Trophoblast cell (in vitro differentiated cells and primary cell): ENCODE results near the gene MFRP.

Source experiments
- DNase-seq, 2 donors: peaks; one replicate each; pipeline ENCODE4 v3.0.0-alpha.2; 2016
- H2AFZ ChIP-seq: 2 replicates; pipeline ENCODE4 v1.6.1; 2013; ENCODE audit warnings: low read length, moderate library complexity, mild to moderate bottlenecking; ENCODE audit not compliant: insufficient read depth, poor library complexity
- H2AK5ac ChIP-seq: 2 replicates; pipeline ENCODE4 v1.6.1; 2013; ENCODE audit warnings: mild to moderate bottlenecking, low read length
- H2BK120ac ChIP-seq: 2 replicates; pipeline ENCODE4 v1.6.1; 2013; ENCODE audit warnings: low read length, mild to moderate bottlenecking, moderate library complexity; ENCODE audit not compliant: insufficient read depth, poor library complexity
- H2BK12ac ChIP-seq: 2 replicates; pipeline ENCODE4 v1.6.1; 2013; ENCODE audit warnings: mild to moderate bottlenecking, low read length, moderate library complexity
- H2BK5ac ChIP-seq: 2 replicates; pipeline ENCODE4 v1.6.1; 2013; ENCODE audit warnings: low read length, low read depth, moderate library complexity, mild to moderate bottlenecking; ENCODE audit not compliant: poor library complexity
- H3K14ac ChIP-seq: 2 replicates; pipeline ENCODE4 v1.6.1; 2013; ENCODE audit warnings: mild to moderate bottlenecking, low read length
- H3K18ac ChIP-seq: 2 replicates; pipeline ENCODE4 v1.6.1; 2013; ENCODE audit warnings: mild to moderate bottlenecking, low read length
- H3K23ac ChIP-seq: 2 replicates; pipeline ENCODE4 v1.6.1; 2013; ENCODE audit warnings: low read length
- H3K27ac ChIP-seq: 2 replicates; pipeline ENCODE4 v1.5.1; 2013; ENCODE audit warnings: low read depth, mild to moderate bottlenecking, inconsistent platforms, low read length, moderate library complexity
- H3K27me3 ChIP-seq: 2 replicates; pipeline ENCODE4 v1.6.1; 2013; ENCODE audit warnings: inconsistent platforms, mild to moderate bottlenecking, low read length, moderate library complexity; ENCODE audit not compliant: insufficient read depth
- H3K36me3 ChIP-seq, 2 experiments: 1 replicate in 1 of 2; 2 replicates in 1 of 2; pipeline ENCODE4 v1.6.1; 2013; ENCODE audit warnings: low read length in 2 of 2, mild to moderate bottlenecking in 2 of 2, moderate library complexity in 1 of 2; ENCODE audit not compliant: insufficient read depth in 2 of 2, control insufficient read depth in 1 of 2
- H3K4ac ChIP-seq: 2 replicates; pipeline ENCODE4 v1.6.1; 2013; ENCODE audit warnings: low read depth, mild to moderate bottlenecking, low read length, moderate library complexity
- H3K4me1 ChIP-seq, 2 experiments: 1 replicate in 1 of 2; 2 replicates in 1 of 2; pipeline ENCODE4 v1.6.1; 2013; ENCODE audit warnings: low read length in 2 of 2, mild to moderate bottlenecking in 2 of 2, moderate library complexity in 1 of 2; ENCODE audit not compliant: insufficient read depth in 2 of 2, control insufficient read depth in 1 of 2
- H3K4me2 ChIP-seq: 2 replicates; pipeline ENCODE4 v1.6.1; 2013; ENCODE audit warnings: inconsistent platforms, mild to moderate bottlenecking, low read length, moderate library complexity
- H3K4me3 ChIP-seq: 2 replicates; pipeline ENCODE4 v1.5.1; 2013; ENCODE audit warnings: mild to moderate bottlenecking, low read depth, low read length, inconsistent platforms
- H3K79me1 ChIP-seq: one replicate; pipeline ENCODE4 v1.6.1; 2013; ENCODE audit warnings: low read length
- H3K79me2 ChIP-seq: 2 replicates; pipeline ENCODE4 v1.6.1; 2013; ENCODE audit warnings: low read length, mild to moderate bottlenecking; ENCODE audit not compliant: control insufficient read depth, insufficient read depth, poor library complexity
- H3K9ac ChIP-seq: 2 replicates; pipeline ENCODE4 v1.6.1; 2013; ENCODE audit warnings: mild to moderate bottlenecking, low read length
- H3K9me3 ChIP-seq: 2 replicates; pipeline ENCODE4 v1.6.1; 2013; ENCODE audit warnings: low read depth, mild to moderate bottlenecking, control low read depth, inconsistent platforms, low read length; ENCODE audit not compliant: insufficient read depth
- H4K12ac ChIP-seq: 2 replicates; pipeline ENCODE4 v1.6.1; 2013; ENCODE audit warnings: low read depth, mild to moderate bottlenecking, low read length, moderate library complexity
- H4K8ac ChIP-seq: 2 replicates; pipeline ENCODE4 v1.6.1; 2013; ENCODE audit warnings: low read depth, mild to moderate bottlenecking, low read length, moderate library complexity
- H4K91ac ChIP-seq: one replicate; pipeline ENCODE4 v1.6.1; 2013; ENCODE audit warnings: low read depth, mild to moderate bottlenecking, low read length, moderate library complexity
- WGBS: extraction: QIAGEN DNeasy Blood & Tissue Kit; methylation state at CpG from one replicate; pipeline ENCODE4 v1.1.7; 2013; ENCODE audit warnings: missing lambda C conversion rate; ENCODE audit not compliant: insufficient read length, insufficient coverage; ENCODE audit errors: extremely low coverage; 5-methylcytosine and 5-hydroxymethylcytosine counted together

Gene MFRP

DNA sequence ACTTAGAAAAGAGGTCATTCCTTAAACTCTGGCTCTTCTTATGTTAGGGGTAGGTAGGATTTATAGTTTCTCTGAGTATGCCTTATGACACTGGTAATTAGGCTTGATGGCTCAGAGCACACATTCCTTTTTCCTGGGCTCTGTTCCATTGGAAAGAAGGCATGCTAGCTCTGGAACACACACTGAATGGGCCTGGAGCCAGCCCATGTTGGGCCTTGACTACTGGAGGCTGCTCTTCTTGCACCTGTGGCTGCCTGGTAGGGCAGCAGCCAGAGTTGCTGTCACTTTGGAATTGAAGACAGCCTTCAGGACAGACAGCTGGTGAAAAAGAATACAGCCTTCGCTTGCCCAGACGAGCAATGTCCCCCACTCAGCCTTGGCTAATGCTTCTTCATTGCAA lies 47.8 kb downstream of the MFRP start:
- no peaks in the 10 kb centered on the region for H3K9me3 ChIP-seq
- H4K91ac ChIP-seq = no peak overlapping the region
- no peak overlapping the region for H2AFZ ChIP-seq
- no peaks in the 10 kb centered on the region for H3K79me2 ChIP-seq
- H3K27ac ChIP-seq = no peak overlapping the region
- DNase-seq = no peak
- no peak overlapping the region for H3K9ac ChIP-seq
- no peaks in the 10 kb centered on the region for H3K4me1 ChIP-seq
- H3K18ac ChIP-seq = no peak overlapping the region
- no peak overlapping the region for H3K14ac ChIP-seq
- no peaks in the 10 kb centered on the region for H3K79me1 ChIP-seq
- H3K4me3 ChIP-seq = no peak overlapping the region
- peaks cover 20 to 44% of the 10 kb centered on the region in 2 experiments for H3K36me3 ChIP-seq
- no peak overlapping the region for H2BK12ac ChIP-seq
- no peak overlapping the region for H2BK5ac ChIP-seq
- no peaks in the 10 kb centered on the region for H3K27me3 ChIP-seq
- no peak overlapping the region for H4K12ac ChIP-seq
- no peak overlapping the region for H2AK5ac ChIP-seq
- no peak overlapping the region for H4K8ac ChIP-seq
- H2BK120ac ChIP-seq = no peak overlapping the region
- H3K23ac ChIP-seq = no peak overlapping the region
- H3K4me2 ChIP-seq = no peak overlapping the region
- no CpG with 5 or more reads among the region's 2 CpGs for WGBS
- no peak overlapping the region for H3K4ac ChIP-seq

DNA sequence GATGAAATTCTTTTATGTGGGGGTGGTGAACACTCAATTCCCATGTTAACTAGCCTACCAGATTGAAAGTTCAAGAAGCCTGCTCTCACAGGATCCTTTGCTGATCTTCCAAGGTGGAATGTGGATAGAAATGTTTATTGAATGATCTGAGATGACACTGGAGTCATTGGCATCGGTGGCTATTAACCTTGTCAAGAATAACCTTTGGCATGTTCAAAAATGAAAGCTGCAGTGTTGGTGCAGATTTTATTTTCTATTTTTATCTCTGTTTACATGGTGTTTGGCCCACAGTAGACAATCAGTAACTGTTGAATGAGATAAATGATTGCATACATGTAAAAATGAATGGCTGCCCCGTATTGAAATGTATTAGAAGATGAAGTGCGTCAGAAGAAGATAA lies 48.6 kb downstream of the MFRP start:
- Histone ChIP-seq H3K14ac (no peak overlapping the region), H3K79me2 (no peaks in the 10 kb centered on the region), H3K27ac (no peak overlapping the region), H3K36me3 (peaks cover 21 to 40% of the 10 kb centered on the region in 2 experiments), H3K23ac (no peak overlapping the region), H3K9me3 (no peaks in the 10 kb centered on the region), H3K18ac (no peak overlapping the region), H3K27me3 (no peaks in the 10 kb centered on the region), H3K79me1 (no peaks in the 10 kb centered on the region), H2BK5ac (no peak overlapping the region), H3K4me3 (no peak overlapping the region), H3K9ac (no peak overlapping the region), H4K91ac (no peak overlapping the region), H3K4ac (no peak overlapping the region), H2BK12ac (no peak overlapping the region), H2BK120ac (no peak overlapping the region), H2AK5ac (no peak overlapping the region), H4K12ac (no peak overlapping the region), H2AFZ (no peak overlapping the region), H3K4me2 (no peak overlapping the region), H4K8ac (no peak overlapping the region), H3K4me1 (no peaks in the 10 kb centered on the region)
- WGBS = no CpG with 5 or more reads among the region's 3 CpGs
- DNase-seq = no peak

DNA sequence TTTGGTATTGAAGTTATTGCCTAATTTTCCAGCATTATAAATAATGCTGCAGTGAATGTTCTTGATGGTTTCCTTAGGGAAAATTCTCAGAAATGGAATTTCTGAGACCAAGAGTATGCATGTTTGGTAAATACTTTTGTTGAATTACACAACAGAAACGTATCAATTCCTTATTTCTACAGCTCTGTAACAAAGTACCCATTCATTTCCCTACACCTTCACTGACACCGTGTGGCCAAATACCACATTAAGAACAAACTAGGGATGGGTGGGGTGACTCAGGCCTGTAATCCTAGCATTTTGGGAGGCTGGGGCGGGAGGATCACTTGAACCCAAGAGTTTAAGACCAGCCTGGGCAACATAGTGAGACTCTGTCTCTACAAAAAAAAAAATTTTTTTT lies 51.3 kb downstream of the MFRP start:
- Histone ChIP-seq H4K91ac (no peak overlapping the region), H4K12ac (no peak overlapping the region), H3K4me3 (no peak overlapping the region), H3K36me3 (peaks cover 24 to 35% of the 10 kb centered on the region in 2 experiments), H3K18ac (no peak overlapping the region), H3K79me1 (no peaks in the 10 kb centered on the region), H3K14ac (no peak overlapping the region), H3K4ac (no peak overlapping the region), H3K9me3 (peaks cover 8% of the 10 kb centered on the region), H3K27me3 (no peaks in the 10 kb centered on the region), H2AFZ (no peak overlapping the region), H2AK5ac (no peak overlapping the region), H3K4me2 (no peak overlapping the region), H2BK12ac (no peak overlapping the region), H3K23ac (no peak overlapping the region), H3K9ac (no peak overlapping the region), H2BK120ac (no peak overlapping the region), H3K27ac (no peak overlapping the region), H3K4me1 (no peaks in the 10 kb centered on the region), H2BK5ac (no peak overlapping the region), H3K79me2 (no peaks in the 10 kb centered on the region), H4K8ac (no peak overlapping the region)
- no CpG with 5 or more reads among the region's 3 CpGs for WGBS
- DNase-seq = peak in 1 of 2 donors; percentile 81

DNA sequence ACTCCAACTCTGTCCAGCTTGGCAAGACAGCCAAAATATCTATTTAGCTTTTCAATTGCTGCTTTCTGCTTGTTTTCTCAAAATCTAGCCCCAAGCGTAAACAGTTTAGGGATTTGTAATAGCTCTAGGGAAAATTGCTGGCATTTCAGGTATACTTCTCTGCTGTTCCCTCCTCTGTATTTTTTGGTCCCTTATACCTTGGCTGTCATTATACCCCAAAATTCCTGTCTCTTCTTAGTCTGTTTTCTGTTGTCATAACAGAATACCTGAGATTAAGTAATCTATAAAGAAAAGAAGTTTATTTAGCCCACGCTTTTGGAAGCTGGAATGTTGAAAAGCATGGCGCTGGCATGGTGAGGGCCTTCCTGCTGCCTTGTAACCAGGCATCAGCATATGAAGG lies 53.0 kb downstream of the MFRP start:
- no peaks in the 10 kb centered on the region for H3K27me3 ChIP-seq
- no peak overlapping the region for H3K27ac ChIP-seq
- no peaks in the 10 kb centered on the region for H3K79me1 ChIP-seq
- no peak overlapping the region for H2BK5ac ChIP-seq
- no peak overlapping the region for H3K14ac ChIP-seq
- H3K4me2 ChIP-seq = no peak overlapping the region
- peaks cover 8% of the 10 kb centered on the region for H3K9me3 ChIP-seq
- no peak overlapping the region for H2AFZ ChIP-seq
- no CpG with 5 or more reads among the region's 3 CpGs for WGBS
- no peak overlapping the region for H2BK120ac ChIP-seq
- H3K4me3 ChIP-seq = no peak overlapping the region
- peak; percentile 59 to 94 for DNase-seq
- no peak overlapping the region for H4K8ac ChIP-seq
- H3K23ac ChIP-seq = no peak overlapping the region
- no peak overlapping the region for H4K12ac ChIP-seq
- H3K4ac ChIP-seq = no peak overlapping the region
- no peak overlapping the region for H4K91ac ChIP-seq
- H3K79me2 ChIP-seq = no peaks in the 10 kb centered on the region
- H3K4me1 ChIP-seq = no peaks in the 10 kb centered on the region
- H3K9ac ChIP-seq = no peak overlapping the region
- peaks cover 20 to 29% of the 10 kb centered on the region in 2 experiments for H3K36me3 ChIP-seq
- no peak overlapping the region for H2BK12ac ChIP-seq
- H2AK5ac ChIP-seq = no peak overlapping the region
- H3K18ac ChIP-seq = no peak overlapping the region
